Middle frontal gyrus (tissue), 1 donor: ENCODE results near the gene AATK.

Source experiments
- DNase-seq: peaks from one replicate; pipeline ENCODE4 v3.0.0-alpha.2; 2015; ENCODE audit warnings: low spot score; ENCODE audit errors: extremely low spot score

Gene AATK

GRCh38 chr17:81115219-81115618, 50.8 kb downstream of the AATK start:
- no peak for DNase-seq

DNA sequence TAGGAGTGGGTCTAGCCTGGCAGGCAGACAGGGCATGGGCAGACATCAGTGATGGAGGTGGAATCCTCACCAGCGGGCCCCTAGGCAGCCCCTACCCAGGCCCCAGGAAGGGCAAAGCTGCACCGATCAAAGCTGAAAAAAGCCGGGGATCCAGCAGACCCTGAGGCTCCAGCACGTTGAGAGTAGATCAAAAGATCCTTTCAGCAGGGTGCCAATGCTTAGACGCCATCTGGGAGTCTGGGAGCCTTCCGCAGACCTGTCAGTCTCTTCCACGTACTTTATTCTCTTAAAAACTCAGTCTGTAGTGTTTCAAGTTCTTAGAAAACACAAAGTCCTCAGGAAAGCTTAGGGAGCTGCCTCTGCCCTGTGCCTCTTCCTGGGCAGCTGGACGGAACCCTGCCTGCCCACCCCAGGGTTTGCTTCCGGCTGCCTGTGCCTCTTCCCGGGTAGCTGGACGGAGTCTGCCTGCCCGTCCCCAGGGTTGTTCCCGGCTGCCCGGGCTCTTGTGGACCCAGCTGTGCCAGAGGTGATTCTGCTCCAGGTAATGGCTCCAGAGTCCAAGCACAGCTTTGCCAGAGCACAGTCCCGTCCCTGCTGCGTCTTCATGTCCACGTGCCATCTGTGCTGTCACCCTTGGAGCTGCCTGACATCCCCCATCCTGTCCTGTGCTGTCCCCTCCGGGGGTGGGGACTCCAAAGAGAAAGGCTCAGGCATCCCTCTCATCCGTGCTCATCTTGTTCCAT, 51.5 kb downstream of the AATK start:
- DNase-seq, result no peak

DNA sequence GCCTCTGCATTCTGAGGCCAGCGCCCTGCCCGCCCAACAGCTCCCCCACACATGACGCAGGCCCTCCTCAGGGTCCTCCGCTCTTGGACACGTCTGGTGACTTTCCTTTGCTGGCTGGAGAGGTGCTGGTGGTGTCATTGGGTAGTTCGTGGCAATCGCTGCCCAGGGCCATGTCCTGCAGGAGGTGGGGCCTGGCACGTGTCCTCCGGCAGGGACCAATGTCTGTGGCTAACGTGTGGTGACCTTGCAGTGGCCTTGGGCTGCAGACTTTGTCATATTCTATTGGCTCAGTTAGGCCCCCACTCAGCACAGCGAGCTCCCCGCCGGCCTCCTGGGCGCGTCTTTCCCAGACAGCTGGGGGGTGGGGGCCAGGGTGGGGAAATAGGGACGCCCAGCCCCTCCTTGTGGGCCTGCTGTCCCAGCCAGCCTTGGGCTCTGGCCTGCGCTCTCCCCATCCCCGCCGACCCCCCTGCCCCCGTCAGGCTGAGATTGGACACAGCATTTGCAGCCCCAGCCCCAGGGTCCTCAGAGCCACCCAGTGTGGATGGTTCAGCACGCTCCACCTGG, 52.8 kb downstream of the AATK start:
- DNase-seq, result no peak

GRCh38 chr17:81112450-81112849, 53.6 kb downstream of the AATK start:
- no peak for DNase-seq

DNA sequence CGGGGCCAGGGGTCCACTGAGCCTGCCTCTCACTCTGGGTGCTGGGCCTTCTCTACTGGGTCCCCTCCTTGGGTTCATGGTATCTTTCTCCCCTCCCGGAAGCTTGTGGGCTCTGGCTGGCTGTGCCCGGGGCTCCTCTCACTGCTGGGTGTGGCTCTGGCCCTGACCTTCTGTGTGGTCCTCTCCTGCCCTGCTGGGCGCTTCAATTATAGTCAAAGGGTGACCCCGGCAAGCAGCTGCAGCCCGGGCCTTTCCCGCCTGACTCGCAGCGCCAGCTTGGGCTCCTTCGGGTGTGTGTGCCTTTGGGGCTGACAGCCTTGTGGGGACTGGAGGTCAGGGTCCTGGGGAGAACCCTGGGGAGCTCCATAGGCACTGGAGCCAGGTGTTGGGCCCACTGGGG, 55.0 kb downstream of the AATK start:
- DNase-seq, result no peak

DNA sequence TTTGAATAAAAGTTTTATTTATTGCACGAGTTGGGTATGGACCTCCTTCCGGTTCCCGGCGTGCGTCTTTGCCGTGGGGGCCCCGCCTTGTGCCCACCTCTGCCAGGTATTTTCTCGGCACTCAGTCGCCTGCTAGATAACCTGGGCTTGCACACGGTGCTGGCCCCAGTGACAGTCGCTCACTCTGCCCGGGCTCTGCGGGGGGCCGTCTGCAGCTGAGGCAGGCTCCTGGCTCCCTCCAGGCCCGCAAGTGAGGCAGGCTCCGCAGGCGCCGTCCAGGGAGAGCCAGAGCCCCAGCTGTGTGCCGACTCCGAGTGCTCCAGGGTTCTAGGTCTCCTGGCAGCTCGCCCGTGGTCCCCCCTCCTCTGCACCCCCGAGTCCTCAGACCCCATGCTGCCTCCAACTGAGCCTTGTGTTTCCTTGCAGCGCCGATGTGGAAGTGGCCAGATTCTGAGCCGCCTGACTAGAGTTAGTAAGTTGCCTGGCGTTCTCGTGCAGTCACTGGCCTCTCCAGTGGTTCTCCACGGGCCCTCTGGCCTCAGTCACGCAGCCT, 55.5 kb downstream of the AATK start:
- DNase-seq, result no peak

DNA sequence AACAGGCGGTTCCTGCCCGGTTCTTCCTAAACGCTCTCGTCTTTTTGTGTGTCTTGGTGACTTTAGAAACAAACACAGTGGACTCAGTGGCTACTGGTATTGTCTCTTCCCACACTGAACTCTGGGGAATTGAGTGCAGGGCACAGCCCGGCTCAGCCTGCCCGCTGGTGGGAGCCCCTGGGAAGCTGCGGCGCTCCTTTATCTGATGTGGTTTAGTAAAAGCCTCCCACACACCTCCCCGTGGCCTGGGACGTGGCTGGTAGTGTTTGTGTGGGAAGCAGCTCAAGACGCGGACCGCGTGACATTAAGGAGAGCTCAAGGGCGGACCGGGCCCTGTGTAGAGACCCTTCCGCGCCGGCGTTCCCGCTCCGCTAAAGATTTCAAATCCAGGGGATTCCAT, 56.1 kb downstream of the AATK start:
- no peak for DNase-seq

- no peak for DNase-seq
Observed at GRCh38 chr17:81108220-81108619, 57.8 kb downstream of the AATK start.

GRCh38 chr17:81106716-81107115, 59.3 kb downstream of the AATK start:
- DNase-seq, result no peak

DNA sequence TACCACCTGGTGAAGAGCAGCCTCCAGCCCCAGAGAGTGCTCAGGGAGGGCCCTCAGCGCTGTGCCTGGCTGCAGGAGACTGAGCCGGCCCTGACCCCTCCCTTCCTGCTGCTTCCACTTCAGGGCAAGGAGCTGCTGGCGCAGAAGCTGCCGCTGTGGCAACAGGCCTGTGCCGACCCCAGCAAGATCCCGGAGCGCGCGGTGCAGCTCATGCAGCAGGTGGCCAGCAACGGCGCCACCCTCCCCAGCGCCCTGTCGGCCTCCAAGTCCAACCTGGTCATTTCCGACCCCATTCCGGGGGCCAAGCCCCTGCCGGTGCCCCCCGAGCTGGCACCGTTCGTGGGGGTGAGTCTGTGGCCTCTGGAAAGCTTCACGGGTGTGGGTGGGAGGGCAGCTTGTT, 62.6 kb downstream of the AATK start:
- no peak for DNase-seq

DNA sequence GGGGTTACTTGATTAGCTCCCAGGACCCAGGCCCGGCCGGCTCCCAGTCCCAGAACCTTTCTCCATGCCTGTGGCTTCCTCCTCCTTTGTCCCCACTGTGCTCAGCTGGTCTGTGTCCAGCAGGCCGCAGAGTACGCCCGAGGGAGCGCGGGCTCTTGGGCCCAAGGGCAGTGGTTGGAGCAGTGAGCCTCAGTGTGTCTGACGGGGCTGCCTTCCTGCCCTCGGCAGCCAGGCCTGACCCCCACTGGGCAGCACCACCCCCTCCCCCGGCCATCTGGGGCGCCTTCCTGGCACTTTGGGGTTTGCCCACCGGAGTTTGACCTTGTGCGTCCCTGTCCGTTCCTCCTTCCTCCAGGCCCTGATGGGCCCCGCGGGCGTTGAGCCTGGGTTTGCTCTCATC, 63.2 kb downstream of the AATK start:
- DNase-seq, result no peak

- DNase-seq, result no peak
Observed at GRCh38 chr17:81102352-81102751, 63.7 kb downstream of the AATK start.

- DNase-seq, result peak; percentile 54
Observed at GRCh38 chr17:81101614-81102306, 64.3 kb downstream of the AATK start.

DNA sequence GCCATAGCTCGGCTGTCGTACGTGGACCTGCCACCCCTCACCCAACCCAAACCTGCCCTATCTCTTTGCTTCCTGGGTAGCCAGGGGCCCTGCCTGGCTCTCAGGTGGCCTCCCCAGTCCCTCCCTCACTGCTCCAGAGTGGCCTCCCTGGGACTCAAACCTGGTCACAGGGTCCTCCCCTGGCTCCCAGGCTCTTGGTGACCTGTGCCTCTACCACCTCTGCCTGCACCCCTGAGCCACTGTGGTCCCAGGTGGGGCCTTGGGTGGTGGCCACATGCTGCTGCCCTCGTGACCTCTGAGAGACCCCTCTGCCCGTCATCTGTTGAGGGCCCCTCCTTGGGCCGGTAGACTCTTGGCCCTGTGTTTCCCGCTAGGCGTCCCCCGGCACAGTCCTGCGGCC, 65.4 kb downstream of the AATK start:
- DNase-seq, result no peak

DNA sequence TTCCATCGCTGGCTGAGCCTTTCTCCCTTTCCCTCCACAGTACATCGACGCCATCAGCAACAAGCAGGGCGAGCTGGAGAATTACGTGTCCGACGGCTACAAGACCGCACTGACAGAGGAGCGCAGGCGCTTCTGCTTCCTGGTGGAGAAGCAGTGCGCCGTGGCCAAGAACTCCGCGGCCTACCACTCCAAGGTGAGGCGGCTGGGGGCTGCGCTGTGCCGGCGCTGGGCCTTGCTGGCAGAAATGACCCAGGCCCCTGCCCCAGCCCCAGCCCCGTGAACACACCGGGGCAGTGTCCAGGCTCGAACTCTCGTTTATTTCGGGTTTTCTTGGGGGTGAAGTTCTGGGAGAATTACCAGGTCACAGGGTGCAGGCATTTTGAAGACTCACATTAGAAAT, 66.1 kb downstream of the AATK start:
- no peak for DNase-seq

- no peak for DNase-seq
Observed at GRCh38 chr17:81097943-81098308, 68.1 kb downstream of the AATK start.

- no peak for DNase-seq
Observed at GRCh38 chr17:81097134-81097942, 68.7 kb downstream of the AATK start.

DNA sequence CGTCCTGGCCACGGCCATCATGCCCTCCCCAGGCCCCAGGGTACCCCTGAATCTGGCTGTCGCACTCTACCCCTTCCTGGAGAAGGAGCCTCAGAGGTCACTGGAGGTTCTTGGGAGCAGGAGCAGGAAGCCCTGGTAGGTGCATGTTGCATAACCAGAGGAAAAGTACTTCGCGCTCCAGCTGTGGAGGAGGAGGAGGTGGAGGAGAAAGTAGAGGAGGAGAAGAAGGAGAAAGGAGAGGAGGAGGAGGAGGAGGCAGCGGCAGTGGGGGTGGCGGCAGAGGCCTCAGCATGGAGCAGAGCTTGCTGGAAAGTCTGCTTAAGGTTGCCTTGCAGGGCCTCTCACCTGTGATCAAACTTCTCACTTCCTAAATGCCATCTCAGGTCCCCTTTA, 69.3 kb downstream of the AATK start:
- no peak for DNase-seq

DNA sequence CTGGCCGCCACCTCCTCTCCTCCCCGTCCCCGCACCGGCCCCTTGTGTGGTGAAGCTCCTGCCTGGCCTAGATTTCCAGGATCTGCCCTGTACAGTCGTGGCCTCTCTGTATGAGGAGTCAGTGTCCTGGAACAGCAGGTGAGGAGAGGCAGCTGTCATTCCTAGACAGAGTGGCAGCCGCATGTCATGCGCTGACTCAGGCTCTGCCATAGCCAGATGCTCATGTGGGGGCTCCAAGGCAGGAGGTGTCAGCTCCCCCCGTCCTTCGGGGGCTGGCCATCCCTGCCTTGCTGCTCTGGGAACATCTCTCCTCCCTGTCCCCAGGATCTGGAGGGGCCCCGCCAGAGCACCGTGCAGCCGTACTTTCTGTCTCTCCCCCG, 70.6 kb downstream of the AATK start:
- DNase-seq, result no peak

DNA sequence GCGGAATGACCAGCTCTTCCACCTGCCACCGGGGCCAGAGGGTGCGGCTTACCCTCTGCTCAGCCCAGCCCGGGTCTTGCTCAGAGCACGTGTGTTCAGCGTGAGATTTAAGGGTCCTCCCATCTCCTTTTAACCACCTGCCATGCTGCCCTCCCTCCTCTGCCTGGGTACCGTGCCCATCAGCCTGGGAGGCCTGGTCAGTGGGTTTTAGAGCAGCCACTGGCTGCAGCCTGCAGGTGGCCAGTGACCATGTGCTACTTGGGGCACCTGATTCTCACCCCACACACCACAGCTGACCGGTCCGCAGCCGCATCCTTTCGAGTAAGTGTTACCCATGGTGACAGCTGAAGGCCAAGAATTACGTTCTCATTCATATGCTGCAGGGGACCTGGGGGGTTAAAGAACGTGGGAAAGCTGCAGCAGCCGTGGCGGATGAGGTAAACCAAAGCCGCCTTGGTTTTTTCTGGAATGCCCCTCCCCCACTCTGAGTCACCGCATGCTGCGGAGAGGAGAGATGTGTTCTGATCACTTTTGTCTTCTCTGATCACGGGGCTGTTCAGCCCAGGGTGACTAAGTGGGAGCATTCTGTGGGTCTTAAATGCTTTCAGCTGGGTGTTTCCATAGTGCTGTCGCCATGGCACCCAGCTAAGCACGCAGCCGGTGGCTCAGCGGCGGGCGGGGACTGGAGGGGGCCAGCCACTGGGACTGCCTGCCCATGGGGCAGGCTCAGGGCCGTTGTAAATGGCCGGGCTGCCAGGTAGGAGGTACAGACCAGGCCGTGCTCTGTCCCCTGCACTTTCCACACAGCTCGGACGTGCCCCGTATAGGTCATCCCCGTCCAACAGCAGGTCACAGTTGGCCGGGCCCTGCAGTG, 71.3 kb downstream of the AATK start:
- peak; percentile 86 for DNase-seq
